NCI-H146 (cell line): ENCODE measurements around the gene JAK3.
A peak's percentile ranks its signal among the peaks of the same experiment; 100 is the strongest.

Experiments
- DNase-seq: peaks from one replicate; lab custom pipeline; 2025; lab: John Stamatoyannopoulos, UW

Gene JAK3

GRCh38 chr19:17840019-17840418 lies 7.8 kb downstream of the JAK3 start:
- no peak for DNase-seq

GRCh38 chr19:17837972-17838371 lies 9.8 kb downstream of the JAK3 start:
- DNase-seq = no peak

GRCh38 chr19:17836530-17836929 lies 11.3 kb downstream of the JAK3 start:
- no peak for DNase-seq

- DNase-seq = peak; percentile 42
Measured at GRCh38 chr19:17835182-17836006, 12.4 kb downstream of the JAK3 start.

- peak; percentile 28 for DNase-seq
Measured at GRCh38 chr19:17834350-17835181, 13.2 kb downstream of the JAK3 start.

GRCh38 chr19:17832443-17833208 lies 15.2 kb downstream of the JAK3 start:
- DNase-seq = no peak

- peak; percentile 30 for DNase-seq
Measured at GRCh38 chr19:17831419-17831888, 16.3 kb downstream of the JAK3 start.

GRCh38 chr19:17830567-17831418 lies 17.0 kb downstream of the JAK3 start:
- DNase-seq = peak; percentile 86

- DNase-seq = peak; percentile 70
Measured at GRCh38 chr19:17829855-17830566, 17.8 kb downstream of the JAK3 start.

- no peak for DNase-seq
Measured at GRCh38 chr19:17826508-17827056, 21.2 kb downstream of the JAK3 start.

- no peak for DNase-seq
Measured at GRCh38 chr19:17824339-17824738, 23.4 kb downstream of the JAK3 start.

- no peak for DNase-seq
Measured at GRCh38 chr19:17821190-17821589, 26.6 kb downstream of the JAK3 start, which contains the start of gene INSL3. Gene INSL3 (minus strand): TSS chr19:17821519. CDS start chr19:17821506, 13 bp downstream.

- DNase-seq = no peak
Measured at GRCh38 chr19:17817668-17818363, 30.0 kb downstream of the JAK3 start.

- DNase-seq = no peak
Measured at GRCh38 chr19:17812099-17812498, 35.7 kb downstream of the JAK3 start.

- DNase-seq = no peak
Measured at GRCh38 chr19:17811681-17812080, 36.1 kb downstream of the JAK3 start.

- no peak for DNase-seq
Measured at GRCh38 chr19:17811103-17811502, 36.7 kb downstream of the JAK3 start.

- peak; percentile 40 for DNase-seq
Measured at GRCh38 chr19:17807731-17808316, 40.0 kb downstream of the JAK3 start.

GRCh38 chr19:17806945-17807344 lies 40.8 kb downstream of the JAK3 start:
- no peak for DNase-seq

- DNase-seq = no peak
Measured at GRCh38 chr19:17805427-17805826, 42.4 kb downstream of the JAK3 start.
